Middle frontal gyrus (tissue), 1 donor: ENCODE results near the gene DMAC2.
"Not testable (repeated sequence)": the region's sequence is repeated elsewhere in the genome, so short reads cannot be mapped to it uniquely, and the experiment has no call there.

Experiments
- DNase-seq: peaks from one replicate; pipeline ENCODE4 v3.0.0-alpha.2; 2015; ENCODE audit warnings: low spot score; ENCODE audit errors: extremely low spot score

DMAC2 gene

GRCh38 chr19:41422955-41423354, 16.8 kb downstream of the DMAC2 start:
- no peak for DNase-seq

- DNase-seq, result no peak
Observed at GRCh38 chr19:41422456-41422855, 17.3 kb downstream of the DMAC2 start.

- DNase-seq, result no peak
Observed at GRCh38 chr19:41421973-41422372, 17.7 kb downstream of the DMAC2 start.

GRCh38 chr19:41421314-41421713, 18.4 kb downstream of the DMAC2 start:
- DNase-seq, result no peak

GRCh38 chr19:41420101-41420880, 19.4 kb downstream of the DMAC2 start:
- DNase-seq, result no peak

GRCh38 chr19:41416194-41416674, 23.5 kb downstream of the DMAC2 start:
- no peak for DNase-seq

- no peak for DNase-seq
Observed at GRCh38 chr19:41415154-41415571, 24.5 kb downstream of the DMAC2 start.

GRCh38 chr19:41414461-41414860, 25.3 kb downstream of the DMAC2 start:
- no peak for DNase-seq

- no peak for DNase-seq
Observed at GRCh38 chr19:41413947-41414346, 25.8 kb downstream of the DMAC2 start.

- DNase-seq, result no peak
Observed at GRCh38 chr19:41412953-41413352, 26.8 kb downstream of the DMAC2 start.

GRCh38 chr19:41411968-41412265, 27.8 kb downstream of the DMAC2 start:
- no peak for DNase-seq

GRCh38 chr19:41411100-41411967, 28.4 kb downstream of the DMAC2 start:
- DNase-seq, result no peak

- no peak for DNase-seq
Observed at GRCh38 chr19:41410336-41411054, 29.2 kb downstream of the DMAC2 start.

GRCh38 chr19:41409288-41409687, 30.4 kb downstream of the DMAC2 start:
- DNase-seq, result no peak

- DNase-seq, result not testable (repeated sequence)
Observed at GRCh38 chr19:41408846-41409245, 30.9 kb downstream of the DMAC2 start.

GRCh38 chr19:41408256-41408655, 31.5 kb downstream of the DMAC2 start:
- DNase-seq, result no peak

GRCh38 chr19:41407271-41407670, 32.4 kb downstream of the DMAC2 start:
- DNase-seq, result no peak

GRCh38 chr19:41405776-41406175, 33.9 kb downstream of the DMAC2 start:
- no peak for DNase-seq

- DNase-seq, result no peak
Observed at GRCh38 chr19:41403181-41403970, 36.3 kb downstream of the DMAC2 start.

GRCh38 chr19:41402010-41402409, 37.7 kb downstream of the DMAC2 start:
- no peak for DNase-seq

GRCh38 chr19:41401483-41401882, 38.2 kb downstream of the DMAC2 start:
- DNase-seq, result no peak
